KMS-11 (cell line): ENCODE results near the gene POU3F1.
A peak's percentile ranks its signal among the peaks of the same experiment; 100 is the strongest.

Source experiments
- H2AFZ ChIP-seq: fragments of 200-600 bp; sonication (generic); 2 replicates; pipeline ENCODE4 v1.6.1; 2016; ENCODE audit warnings: antibody characterized with exemption, mixed run types, low read depth
- H3K27ac ChIP-seq: fragments of 200-600 bp; sonication (generic); 2 replicates; pipeline ENCODE4 v1.6.1; 2016; ENCODE audit warnings: mild to moderate bottlenecking, mixed run types
- H3K27me3 ChIP-seq: fragments of 200-600 bp; sonication (generic); 2 replicates; pipeline ENCODE4 v1.6.1; 2017; ENCODE audit warnings: mild to moderate bottlenecking, low read depth, mixed run types, moderate library complexity; ENCODE audit not compliant: insufficient read depth
- H3K36me3 ChIP-seq: fragments of 200-600 bp; sonication (generic); 2 replicates; pipeline ENCODE4 v1.6.1; 2017; ENCODE audit warnings: mild to moderate bottlenecking, mixed run types; ENCODE audit not compliant: insufficient read depth
- H3K4me1 ChIP-seq: fragments of 200-600 bp; sonication (generic); 2 replicates; pipeline ENCODE4 v1.6.1; 2016; ENCODE audit warnings: mild to moderate bottlenecking, low read depth, mixed run types; ENCODE audit not compliant: poor library complexity, severe bottlenecking
- H3K4me2 ChIP-seq: fragments of 200-600 bp; sonication (generic); 2 replicates; pipeline ENCODE4 v1.7.0; 2016; ENCODE audit warnings: mild to moderate bottlenecking, mixed run types
- H3K4me3 ChIP-seq: fragments of 200-600 bp; sonication (generic); IDR thresholded peaks from 2 replicates; pipeline ENCODE4 v1.6.1; 2017; ENCODE audit warnings: low read depth, low read length, mixed read lengths; ENCODE audit not compliant: insufficient read depth
- H3K79me2 ChIP-seq: fragments of 200-600 bp; sonication (generic); 2 replicates; pipeline ENCODE4 v1.6.1; 2016; ENCODE audit warnings: low read depth, mixed run types; ENCODE audit not compliant: insufficient read depth
- H3K9ac ChIP-seq: fragments of 200-600 bp; sonication (generic); 2 replicates; pipeline ENCODE4 v1.6.1; 2016; ENCODE audit warnings: mild to moderate bottlenecking, mixed run types
- H4K20me1 ChIP-seq: fragments of 200-600 bp; sonication (generic); 2 replicates; pipeline ENCODE4 v1.6.1; 2016; ENCODE audit warnings: mild to moderate bottlenecking, mixed run types; ENCODE audit not compliant: insufficient read depth
- TF ChIP-seq, protein P1 (sequence below): fragments of 200-600 bp; sonication (generic); conservative IDR thresholded peaks from 2 replicates; pipeline ENCODE4 v1.6.1; 2017; ENCODE audit warnings: low read depth, mild to moderate bottlenecking, antibody characterized with exemption, low read length, moderate library complexity, mixed read lengths

POU3F1 gene

DNA sequence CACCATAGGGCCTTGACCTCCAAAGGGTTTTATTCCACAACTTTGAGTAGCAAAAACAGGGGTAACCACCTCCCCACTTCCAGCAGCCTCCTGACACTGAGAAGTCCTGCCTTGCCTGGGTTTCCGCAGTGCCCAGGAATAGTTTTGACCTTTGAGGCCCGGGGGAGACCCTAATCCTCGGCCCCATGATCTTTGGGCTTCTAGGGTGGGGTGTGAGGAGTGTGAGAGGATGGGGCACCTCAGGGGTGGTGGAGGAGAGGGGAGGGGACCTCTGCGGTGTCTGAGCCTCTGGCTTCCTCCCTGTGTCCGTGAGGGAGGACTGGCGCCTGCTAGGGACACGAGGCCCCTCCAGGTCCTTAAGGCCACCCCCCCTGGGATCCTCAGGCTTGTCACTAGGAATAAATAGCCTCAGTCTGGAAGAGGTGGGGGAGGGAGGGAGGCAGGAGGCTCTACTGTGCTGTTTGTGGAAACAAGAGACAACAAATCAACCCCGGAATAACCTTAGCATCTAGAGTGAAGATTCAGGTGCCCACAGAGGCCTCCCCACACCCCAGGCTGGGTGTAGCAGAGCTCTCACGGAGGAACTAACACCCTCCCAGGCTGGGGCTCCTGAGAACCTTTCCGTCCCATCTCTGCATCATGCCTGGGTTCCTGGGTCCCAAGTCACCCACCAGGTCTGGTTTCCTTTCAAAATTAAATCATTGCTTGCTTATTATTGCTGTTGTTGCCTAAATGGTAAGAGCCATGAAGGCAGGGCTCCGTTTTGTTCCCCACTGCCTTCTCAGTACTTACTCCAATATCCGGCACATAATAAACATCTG lies 40.4 kb downstream of the POU3F1 start:
- Histone ChIP-seq H4K20me1 (no peaks in the 10 kb centered on the region), H3K9ac (no peak overlapping the region), H3K4me1 (peaks cover 13% of the 10 kb centered on the region), H3K79me2 (no peaks in the 10 kb centered on the region), H2AFZ (no peak overlapping the region), H3K36me3 (no peaks in the 10 kb centered on the region), H3K27me3 (peaks cover 6% of the 10 kb centered on the region; the same call in 1 of the 2 replicates), H3K4me2 (no peak overlapping the region), H3K4me3 (no peak overlapping the region), H3K27ac (no peak overlapping the region)
- TF ChIP-seq, protein P1, sequence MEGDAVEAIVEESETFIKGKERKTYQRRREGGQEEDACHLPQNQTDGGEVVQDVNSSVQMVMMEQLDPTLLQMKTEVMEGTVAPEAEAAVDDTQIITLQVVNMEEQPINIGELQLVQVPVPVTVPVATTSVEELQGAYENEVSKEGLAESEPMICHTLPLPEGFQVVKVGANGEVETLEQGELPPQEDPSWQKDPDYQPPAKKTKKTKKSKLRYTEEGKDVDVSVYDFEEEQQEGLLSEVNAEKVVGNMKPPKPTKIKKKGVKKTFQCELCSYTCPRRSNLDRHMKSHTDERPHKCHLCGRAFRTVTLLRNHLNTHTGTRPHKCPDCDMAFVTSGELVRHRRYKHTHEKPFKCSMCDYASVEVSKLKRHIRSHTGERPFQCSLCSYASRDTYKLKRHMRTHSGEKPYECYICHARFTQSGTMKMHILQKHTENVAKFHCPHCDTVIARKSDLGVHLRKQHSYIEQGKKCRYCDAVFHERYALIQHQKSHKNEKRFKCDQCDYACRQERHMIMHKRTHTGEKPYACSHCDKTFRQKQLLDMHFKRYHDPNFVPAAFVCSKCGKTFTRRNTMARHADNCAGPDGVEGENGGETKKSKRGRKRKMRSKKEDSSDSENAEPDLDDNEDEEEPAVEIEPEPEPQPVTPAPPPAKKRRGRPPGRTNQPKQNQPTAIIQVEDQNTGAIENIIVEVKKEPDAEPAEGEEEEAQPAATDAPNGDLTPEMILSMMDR, result no peak

DNA sequence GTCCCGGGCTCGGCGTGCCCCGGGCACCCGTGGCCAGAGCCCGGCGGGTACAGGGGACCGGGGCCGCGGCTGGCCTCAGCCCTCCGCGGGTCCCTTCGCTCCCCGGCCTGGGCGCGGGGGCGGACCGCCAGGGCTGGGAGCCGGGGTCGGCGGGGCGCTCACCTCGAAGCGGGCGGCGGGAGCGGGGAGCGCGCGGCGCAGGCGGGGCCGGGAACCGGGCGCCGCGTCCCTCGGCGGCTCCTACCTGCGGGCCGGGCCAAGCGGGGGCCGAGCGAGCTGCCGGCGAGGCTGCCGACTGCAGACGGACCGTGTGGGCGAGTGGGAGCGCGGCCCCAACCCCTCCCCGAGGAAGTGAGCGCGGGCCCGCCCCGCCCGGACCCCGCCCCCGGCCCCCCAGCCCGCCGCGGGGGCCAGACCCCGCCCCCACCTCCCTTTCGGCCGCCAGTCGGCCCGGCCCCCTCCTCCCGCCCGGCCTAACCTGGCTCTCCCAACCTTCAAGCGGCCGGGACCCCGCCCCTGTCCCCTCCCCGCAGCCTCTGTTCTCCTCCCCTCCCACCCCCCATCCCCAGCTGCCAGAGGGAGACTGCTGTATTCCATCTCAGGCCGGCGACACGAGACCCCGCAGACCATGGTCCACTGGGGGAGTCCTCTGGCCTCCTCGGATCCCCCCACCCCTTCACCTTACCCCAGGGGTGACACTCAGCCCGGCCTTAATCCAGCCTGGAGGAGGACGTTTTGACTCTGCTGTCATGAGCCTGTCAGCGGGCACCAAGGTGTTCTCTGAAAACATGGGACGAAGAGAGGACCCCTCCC lies 41.2 kb downstream of the POU3F1 start, which contains the start of gene FHL3:
Gene FHL3 (minus strand): TSS at position 320 of the 813 bp plus-strand sequence. CDS start 6,102 bp downstream, outside the sequence.
- Histone ChIP-seq H3K27ac (no peak within 1 kb of the TSS), H3K79me2 (no peaks in the 10 kb centered on the region), H3K36me3 (no peaks in the 10 kb centered on the region), H3K4me3 (no peak within 1 kb of the TSS), H3K4me1 (peaks cover 15% of the 10 kb centered on the region), H3K27me3 (peaks cover 6% of the 10 kb centered on the region; the same call in 1 of the 2 replicates), H3K9ac (no peak within 1 kb of the TSS), H4K20me1 (no peaks in the 10 kb centered on the region), H3K4me2 (peak within 1 kb of the TSS; percentile 39; the same call in 1 of the 2 replicates), H2AFZ (no peak within 1 kb of the TSS; the same call in 1 of the 2 replicates)
- TF ChIP-seq, protein P1, result no peak

DNA sequence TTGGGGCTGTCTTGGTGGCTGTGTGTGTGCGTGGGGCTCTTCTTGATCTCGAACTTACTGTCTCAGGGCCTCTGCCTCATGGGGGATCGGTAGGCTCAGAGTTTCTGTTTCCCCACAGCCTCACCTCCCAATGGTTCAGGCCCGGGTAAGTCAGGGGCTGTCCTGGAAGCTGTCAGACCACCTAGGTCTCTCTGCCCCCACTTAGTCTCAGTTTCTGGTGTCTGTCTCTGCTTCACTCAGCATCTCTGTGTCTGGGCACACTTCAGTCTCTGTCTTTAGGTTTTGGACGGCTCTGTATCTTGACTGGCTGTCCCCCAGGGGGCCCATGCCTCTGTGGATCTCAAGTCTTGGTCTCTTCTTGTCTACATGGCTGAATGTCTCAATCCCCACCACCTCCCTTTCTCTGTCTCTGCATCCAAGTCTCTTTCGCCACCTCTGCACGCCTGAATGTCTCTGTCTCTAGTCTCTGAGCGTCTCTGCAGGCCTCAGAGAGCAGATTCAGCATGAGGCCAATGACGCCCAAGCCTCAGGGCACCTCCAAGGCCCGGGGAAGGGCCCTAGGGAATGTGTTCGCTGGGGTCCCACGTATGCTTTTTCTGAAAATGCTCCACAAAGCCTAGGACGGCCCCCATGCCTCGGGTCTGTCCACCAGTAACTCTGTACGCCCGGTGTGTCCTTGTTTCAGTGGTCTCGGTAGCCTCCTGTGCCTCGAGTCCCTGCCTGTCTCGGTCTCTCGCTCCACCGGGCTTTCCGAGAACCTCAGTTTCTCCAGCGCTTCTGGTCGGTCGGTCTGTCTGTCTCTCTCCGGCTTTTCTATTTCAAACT lies 42.1 kb downstream of the POU3F1 start:
- no peak overlapping the region for H3K4me3 ChIP-seq
- no peaks in the 10 kb centered on the region for H4K20me1 ChIP-seq
- H3K36me3 ChIP-seq, result no peaks in the 10 kb centered on the region
- H3K27me3 ChIP-seq, result peaks cover 6% of the 10 kb centered on the region; the same call in 1 of the 2 replicates
- H3K9ac ChIP-seq, result no peak overlapping the region
- H3K4me1 ChIP-seq, result peaks cover 20% of the 10 kb centered on the region
- no peak overlapping the region; the same call in 1 of the 2 replicates for H2AFZ ChIP-seq
- peak overlapping the region; percentile 39; the same call in 1 of the 2 replicates for H3K4me2 ChIP-seq
- TF ChIP-seq, protein P1, result no peak
- no peak overlapping the region for H3K27ac ChIP-seq
- no peaks in the 10 kb centered on the region for H3K79me2 ChIP-seq
